ENCODE results near the gene TMSB4X. TPM values are rescaled to one million over a fixed set of nuclear protein-coding genes. Genes with fewer than 3 reads are reported as not detected.
"Not testable (repeated sequence)": the region's sequence is repeated elsewhere in the genome, so short reads cannot be mapped to it uniquely, and the experiment has no call there.

TMSB4X gene
- total and polyA plus RNA-seq, 2 experiments from 2014 or later: 144 to 543 TPM

GRCh38 chrX:13009844-13010243, 34.9 kb downstream of the TMSB4X start:
- Histone ChIP-seq H3K9me3 (ENCODE audit: low read depth) (no peaks in the 10 kb centered on the region), H3K27me3 (no peaks in the 10 kb centered on the region), H3K4me3 (no peak overlapping the region), H3K4me1 (ENCODE audit: low read depth) (no peaks in the 10 kb centered on the region), H3K36me3 (no peaks in the 10 kb centered on the region), H3K27ac (no peak overlapping the region)
- no peak for DNase-seq (ENCODE audit: low read depth in 1 of 2, low spot score in 1 of 2)
- no peak for TF ChIP-seq CTCF (IDR thresholded peaks at IDR 0.05; ENCODE audit: low read depth, low read length)

DNA sequence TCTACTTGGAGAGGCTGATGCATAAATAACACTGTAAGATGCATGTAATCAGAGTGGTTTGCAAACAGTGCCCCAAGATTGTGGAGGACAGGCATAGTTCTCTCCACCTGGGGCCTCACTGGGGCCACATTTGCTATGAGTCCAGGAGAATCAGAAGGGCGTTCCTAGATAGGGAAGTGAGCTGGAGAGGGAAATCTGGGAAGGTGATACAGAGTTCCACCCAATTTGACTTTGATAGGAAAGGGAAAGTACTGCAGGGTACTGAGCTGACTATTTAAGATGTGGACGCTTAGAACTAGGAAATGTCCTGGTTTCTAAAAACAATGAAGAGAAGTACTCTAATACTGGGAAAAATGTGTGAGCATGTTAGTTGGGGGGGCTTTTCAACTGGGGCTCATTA, 35.6 kb downstream of the TMSB4X start:
- no peak for DNase-seq (ENCODE audit: low read depth in 1 of 2, low spot score in 1 of 2)
- H3K4me3 ChIP-seq: no peak overlapping the region
- H3K27me3 ChIP-seq: no peaks in the 10 kb centered on the region
- TF ChIP-seq CTCF (IDR thresholded peaks at IDR 0.05; ENCODE audit: low read depth, low read length): no peak
- H3K4me1 ChIP-seq (ENCODE audit: low read depth): no peaks in the 10 kb centered on the region
- H3K9me3 ChIP-seq (ENCODE audit: low read depth): no peaks in the 10 kb centered on the region
- H3K36me3 ChIP-seq: no peaks in the 10 kb centered on the region
- H3K27ac ChIP-seq: no peak overlapping the region

DNA sequence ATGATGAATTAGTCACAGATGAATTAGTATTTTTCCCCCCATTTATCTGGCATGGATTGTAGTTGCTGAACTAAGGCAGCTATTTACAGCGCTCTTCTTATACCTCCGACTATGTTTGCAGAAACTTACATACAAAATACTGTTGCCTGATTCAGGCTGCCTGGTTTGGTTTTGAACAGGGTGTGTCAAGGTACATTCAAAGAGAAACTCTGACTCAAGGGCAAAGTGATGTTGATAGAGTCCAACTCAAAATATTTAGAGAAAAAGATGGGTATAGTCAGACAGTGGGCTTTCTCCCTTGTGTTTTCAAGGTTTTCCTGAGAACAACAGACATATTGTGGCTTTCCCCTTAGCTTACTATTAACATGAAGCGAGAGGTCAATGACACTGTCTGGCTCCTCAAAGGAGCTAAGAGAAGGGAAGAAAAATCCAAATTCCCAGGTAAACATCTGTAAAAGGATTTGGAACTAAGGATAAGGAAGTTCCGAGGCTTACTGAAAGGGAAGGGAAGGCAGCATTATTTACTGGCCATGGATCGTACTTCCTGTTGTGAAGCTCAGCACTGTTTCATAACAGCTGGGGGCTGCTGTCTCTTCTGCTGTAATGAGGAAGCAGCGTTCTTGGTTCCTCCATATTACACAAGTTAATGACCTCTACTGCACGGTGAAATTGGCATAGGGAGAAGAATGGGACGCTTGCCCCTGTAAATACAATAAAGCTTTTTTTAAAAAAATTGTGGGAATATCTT, 38.6 kb downstream of the TMSB4X start:
- H3K36me3 ChIP-seq: no peaks in the 10 kb centered on the region
- H3K27ac ChIP-seq: no peak overlapping the region
- DNase-seq (ENCODE audit: low read depth in 1 of 2, low spot score in 1 of 2): peak in 1 of 2 donors; percentile 78
- H3K4me3 ChIP-seq: no peak overlapping the region
- H3K9me3 ChIP-seq (ENCODE audit: low read depth): no peaks in the 10 kb centered on the region
- no peaks in the 10 kb centered on the region for H3K27me3 ChIP-seq
- no peak for TF ChIP-seq CTCF (IDR thresholded peaks at IDR 0.05; ENCODE audit: low read depth, low read length)
- H3K4me1 ChIP-seq (ENCODE audit: low read depth): no peaks in the 10 kb centered on the region

DNA sequence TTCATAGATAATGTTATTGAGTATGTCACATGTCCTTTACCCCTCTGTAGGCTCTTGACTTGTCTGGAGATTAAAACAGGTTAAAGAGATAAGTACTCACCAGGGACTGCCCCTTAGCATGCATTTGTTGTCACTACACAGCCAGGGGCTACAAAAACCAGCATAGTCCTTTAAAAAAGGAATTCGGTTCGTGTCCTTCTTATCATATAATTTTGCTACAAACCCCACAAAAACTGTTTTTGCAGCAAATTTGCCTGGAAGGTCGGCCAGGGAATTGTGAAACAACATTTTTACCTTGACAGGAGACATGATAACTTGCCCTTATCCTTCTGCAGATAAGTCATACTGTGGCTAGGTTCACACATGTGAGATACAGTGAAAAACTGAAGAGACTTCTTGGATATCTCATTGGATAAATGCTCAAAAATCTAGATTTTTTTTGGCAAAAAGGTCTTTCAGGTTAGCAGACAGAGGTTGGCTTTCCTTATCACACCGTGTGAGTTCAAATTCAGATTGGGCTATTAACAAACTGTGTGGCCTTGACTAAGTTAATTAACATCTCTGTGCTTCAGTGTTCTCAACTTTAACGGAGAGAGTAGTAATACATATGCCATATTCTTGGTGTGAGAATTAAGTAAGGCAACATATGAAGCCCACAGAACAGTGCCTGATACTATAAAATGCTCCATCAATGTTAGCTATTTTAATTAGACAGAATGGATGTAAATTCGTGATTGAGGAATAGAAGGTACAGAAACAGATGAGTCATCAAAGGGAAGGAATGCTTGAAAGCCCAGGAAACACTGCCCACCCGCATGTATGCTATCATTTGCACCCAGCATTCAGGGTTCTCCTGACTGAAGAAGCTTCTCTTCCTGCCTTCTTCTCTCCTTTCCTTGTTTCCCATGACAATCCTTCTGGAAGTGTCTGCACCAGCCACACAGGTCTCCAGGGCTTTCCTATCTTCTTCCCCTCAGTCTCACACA, 39.5 kb downstream of the TMSB4X start:
- H3K4me1 ChIP-seq (ENCODE audit: low read depth): no peaks in the 10 kb centered on the region
- DNase-seq (ENCODE audit: low read depth in 1 of 2, low spot score in 1 of 2): peak in 1 of 2 donors; percentile 46
- TF ChIP-seq CTCF (IDR thresholded peaks at IDR 0.05; ENCODE audit: low read depth, low read length): no peak
- H3K27ac ChIP-seq: no peak overlapping the region
- H3K4me3 ChIP-seq: no peak overlapping the region
- H3K27me3 ChIP-seq: no peaks in the 10 kb centered on the region
- H3K36me3 ChIP-seq: no peaks in the 10 kb centered on the region
- no peaks in the 10 kb centered on the region for H3K9me3 ChIP-seq (ENCODE audit: low read depth)

DNA sequence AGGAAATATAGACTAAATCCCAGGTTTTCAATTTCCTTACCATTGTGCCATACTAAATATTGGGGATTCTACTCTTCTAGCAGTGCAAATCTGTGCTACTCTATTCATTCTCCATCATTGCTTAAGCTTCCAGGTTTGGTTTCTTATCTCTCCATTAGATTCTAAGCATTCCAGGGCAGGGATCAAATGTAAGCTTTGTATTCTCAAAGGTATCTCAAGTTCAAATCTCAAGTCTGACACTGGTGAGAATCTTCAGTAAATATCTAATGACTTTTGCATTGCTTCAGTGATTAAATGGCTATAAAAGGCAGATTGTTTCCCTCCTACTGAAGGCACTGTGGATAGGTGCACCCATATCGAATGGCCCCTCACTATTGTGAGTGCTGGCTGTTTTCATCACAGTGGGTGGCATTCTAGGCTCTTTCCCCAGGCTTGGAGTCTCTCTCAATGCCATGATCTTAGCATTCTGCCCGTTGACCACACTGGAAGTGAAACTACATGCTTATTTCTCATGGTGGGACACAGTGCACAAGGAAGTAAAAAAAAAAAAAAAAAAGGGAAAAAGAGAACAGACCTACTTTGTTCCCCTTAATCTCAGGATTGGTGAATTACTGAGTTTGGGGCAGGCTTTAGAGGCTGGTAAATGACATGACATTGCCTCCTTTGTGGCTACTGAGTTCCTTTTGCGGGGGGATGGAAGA, 40.8 kb downstream of the TMSB4X start:
- no peak for TF ChIP-seq CTCF (IDR thresholded peaks at IDR 0.05; ENCODE audit: low read depth, low read length)
- H3K4me1 ChIP-seq (ENCODE audit: low read depth): no peaks in the 10 kb centered on the region
- no peak for DNase-seq (ENCODE audit: low read depth in 1 of 2, low spot score in 1 of 2)
- H3K27me3 ChIP-seq: no peaks in the 10 kb centered on the region
- H3K27ac ChIP-seq: no peak overlapping the region
- no peaks in the 10 kb centered on the region for H3K36me3 ChIP-seq
- no peak overlapping the region for H3K4me3 ChIP-seq
- no peaks in the 10 kb centered on the region for H3K9me3 ChIP-seq (ENCODE audit: low read depth)

DNA sequence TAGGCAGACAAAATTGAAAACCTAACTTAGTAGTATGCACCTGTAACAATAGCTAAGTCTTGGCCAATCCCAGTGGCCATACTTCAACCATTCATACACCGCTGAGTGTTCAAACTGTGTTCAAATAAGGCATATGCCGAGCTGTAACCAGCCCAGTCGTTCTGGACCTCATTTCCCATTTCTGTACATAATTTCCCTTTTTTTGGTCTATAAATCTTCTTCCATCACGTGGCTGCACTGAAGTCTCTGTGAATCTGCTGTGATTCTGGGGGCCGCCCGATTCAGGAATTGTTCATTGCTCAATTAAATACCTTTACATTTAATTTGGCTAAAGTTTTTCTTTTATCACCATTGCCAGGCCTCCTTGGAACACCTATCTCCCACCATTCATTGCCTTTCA, 41.8 kb downstream of the TMSB4X start:
- not testable (repeated sequence) for DNase-seq (ENCODE audit: low read depth in 1 of 2, low spot score in 1 of 2); H3K27ac ChIP-seq; H3K27me3 ChIP-seq; H3K9me3 ChIP-seq (ENCODE audit: low read depth); H3K36me3 ChIP-seq; H3K4me3 ChIP-seq; H3K4me1 ChIP-seq (ENCODE audit: low read depth)

Data from cardiac muscle cell (in vitro differentiated cells and primary cell).